Heart right ventricle (tissue), 16 donors: Measurements from ENCODE around the gene PRKCE. TPM values are rescaled to one million over a fixed set of nuclear protein-coding genes. Genes with fewer than 3 reads are reported as not detected.

ENCODE experiments used
- ATAC-seq, 8 donors: fragments of 200-7000 bp; cut with Tn5 transposase; one replicate each; pipeline ENCODE4 v1.9.1; 2020; ENCODE audit warnings: mild to moderate bottlenecking in 8 of 8, moderate library complexity in 8 of 8, moderate number of reproducible peaks in 1 of 8
- DNase-seq, 2 donors: peaks; one replicate each; pipeline ENCODE4 v3.0.0-alpha.2; 2020
- H3K27ac ChIP-seq, 10 donors: fragments of 200-600 bp; sonication (generic) in 2 of 10; one replicate each; pipeline versions ENCODE4 v1.5.0 to v1.8.0; 2020 to 2022; ENCODE audit warnings: mild to moderate bottlenecking in 3 of 10
- H3K27me3 ChIP-seq, 7 donors: fragments of 200-600 bp; one replicate each; pipeline ENCODE4 v1.8.0; 2021 to 2022; ENCODE audit warnings: mild to moderate bottlenecking in 2 of 7
- H3K36me3 ChIP-seq, 9 donors: fragments of 200-600 bp; sonication (generic) in 1 of 9; one replicate each; pipeline versions ENCODE4 v1.5.0 to v1.8.0; 2020 to 2022; ENCODE audit warnings: mild to moderate bottlenecking in 2 of 9
- H3K4me1 ChIP-seq, 9 donors: fragments of 200-600 bp; sonication (generic) in 1 of 9; one replicate each; pipeline versions ENCODE4 v1.5.0 to v1.8.0; 2020 to 2022; ENCODE audit warnings: mild to moderate bottlenecking in 4 of 9
- H3K4me3 ChIP-seq, 10 donors: fragments of 200-600 bp; sonication (generic) in 2 of 10; one replicate each; pipeline versions ENCODE4 v1.5.0 to v1.8.0; 2020 to 2022; ENCODE audit warnings: mild to moderate bottlenecking in 7 of 10, moderate library complexity in 2 of 10
- H3K9me3 ChIP-seq, 11 donors: fragments of 200-600 bp in 10 of 11; sonication (generic) in 2 of 11; one replicate each; pipeline versions ENCODE4 v1.5.0 to v1.8.0; 2013 to 2022; ENCODE audit warnings: mild to moderate bottlenecking in 2 of 11, control low read depth in 1 of 11, moderate library complexity in 1 of 11
- whole genome bisulfite sequencing, 2 donors: extraction: QIAGEN DNeasy Blood & Tissue Kit; methylation state at CpG; one replicate each; pipeline ENCODE4 v1.1.7; 2013; ENCODE audit warnings: inconsistent platforms in 1 of 2; 5-methylcytosine and 5-hydroxymethylcytosine counted together
- intact Hi-C, 10 donors: fragments of 100-400 bp; cut with DNase I; formaldehyde crosslinking; loops; one replicate each; pipeline versions ENCODE4 v1.11.1 to v1.14.2; 2022
- polyA plus RNA-seq, 2 donors: library from polyadenylated mRNA; stranded (reverse); fragments of 200-250 nt; gene quantifications; one replicate each; pipeline ENCODE4 v1.2.3, GENCODE V29; 2013
- total RNA-seq, 10 donors: library from RNA; stranded (reverse); fragmentation: NEBNext Ultra II Directional in 3 of 10; extraction: Animal tissue kit (Norgen Biotek cat#: 25700) in 3 of 10; gene quantifications; one replicate each; pipeline versions ENCODE4 v1.2.1 to v1.2.4, GENCODE V29; 2021 to 2023
- TF ChIP-seq, protein P1 (sequence below), 9 donors: fragments of 200-600 bp; sonication (generic) in 2 of 9; IDR thresholded peaks; one replicate each; pipeline versions ENCODE4 v1.5.0 to v1.8.0; 2021 to 2022; ENCODE audit warnings: antibody characterized with exemption in 9 of 9, mild to moderate bottlenecking in 5 of 9, moderate library complexity in 1 of 9
- donor health status: Arrhythmogenic right ventricular cardiomyopathy.
- donor health status: ischemic (EF 13 %, LVEDD 7.1; RV severe dilation, severe dysfunction).
- donor health status: healthy with polysubstance abuse.
- donor health status: DM: no; HTN: yes; CAD: no.
- donor health status: DM: no; HTN: no; CAD: no.
- donor health status: ischemic (EF 25% LVEDD 6.9; RV normal size, moderate dysfunction).
- donor health status: ischemic (EF 25% LVEDD 5.7; RV mildly dilated, moderate dysfunction).
- donor health status: healthy.
- donor health status: DM: yes; HTN: yes; CAD: no.
- donor health status: Ischemic cardiomyopathy.
- donor health status: ischemic (EF 35%, LVEDD 5.7; RV mildly dilated, moderate dysfunction).
- donor health status: nonischemic (EF 11% LVEDD 7.7; RV severe dilation, severe dysfunction).
- donor health status: DM: yes; HTN: yes; CAD: no.
- donor health status: PGD.
- donor health status: ischemic (EF 29% LVEDD 5.4; RV normal size, mild dysfunction).
- donor health status: nonischemic (EF 23%, LVEDD 6.1; RV moderate dilation, normal function).

PRKCE gene
- total and polyA plus RNA-seq, 12 donors = 3.7 to 22.7 (median 16.7) TPM

DNA sequence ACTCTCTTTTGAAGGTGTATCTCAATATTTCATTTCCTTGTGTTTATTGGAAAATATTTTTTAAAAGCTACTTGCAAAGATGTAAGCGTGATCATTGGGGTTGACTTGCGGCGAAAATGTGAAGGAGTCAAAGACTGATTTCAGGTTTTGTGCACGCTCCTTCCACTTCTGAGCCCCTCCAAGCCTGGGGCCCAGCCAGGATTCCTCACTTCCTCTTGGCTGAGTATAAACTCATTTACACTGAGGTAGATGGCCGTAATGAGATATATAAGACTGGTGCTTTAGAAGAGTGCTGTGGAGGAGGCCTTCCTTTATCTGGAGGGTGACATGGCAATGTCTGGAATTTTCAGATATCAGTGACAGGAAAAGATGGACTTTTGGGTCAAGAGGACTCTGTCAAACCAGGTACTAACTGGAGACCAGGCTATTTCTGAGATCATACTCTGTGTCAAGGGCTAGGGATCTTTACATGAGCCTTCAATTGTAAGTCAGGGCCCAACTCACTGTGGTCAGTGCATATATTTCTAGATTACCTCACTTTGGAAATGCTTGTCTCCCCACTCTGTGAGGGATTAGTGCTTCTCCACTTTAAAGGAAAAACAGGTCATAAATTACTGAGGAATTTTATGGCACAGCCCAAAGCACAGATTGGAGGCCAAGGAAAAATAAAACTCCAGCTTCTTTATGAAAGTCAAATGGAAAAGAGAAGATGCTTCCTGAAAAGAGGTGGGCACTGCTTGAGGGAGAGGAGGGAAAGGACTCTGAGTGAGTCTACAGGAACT lies 22.8 kb downstream of the PRKCE start:
- no peak overlapping the region for H3K4me3 ChIP-seq
- intact Hi-C loops = no loop called here
- H3K9me3 ChIP-seq = no peaks in the 10 kb centered on the region
- peak overlapping the region in 3 of 10 donors; percentile 19 to 62 (median 21) for H3K27ac ChIP-seq
- 93 to 96% methylated on average over 5 of the region's 5 CpGs for WGBS, 2 donors
- H3K27me3 ChIP-seq = no peaks in the 10 kb centered on the region
- TF ChIP-seq, protein P1, sequence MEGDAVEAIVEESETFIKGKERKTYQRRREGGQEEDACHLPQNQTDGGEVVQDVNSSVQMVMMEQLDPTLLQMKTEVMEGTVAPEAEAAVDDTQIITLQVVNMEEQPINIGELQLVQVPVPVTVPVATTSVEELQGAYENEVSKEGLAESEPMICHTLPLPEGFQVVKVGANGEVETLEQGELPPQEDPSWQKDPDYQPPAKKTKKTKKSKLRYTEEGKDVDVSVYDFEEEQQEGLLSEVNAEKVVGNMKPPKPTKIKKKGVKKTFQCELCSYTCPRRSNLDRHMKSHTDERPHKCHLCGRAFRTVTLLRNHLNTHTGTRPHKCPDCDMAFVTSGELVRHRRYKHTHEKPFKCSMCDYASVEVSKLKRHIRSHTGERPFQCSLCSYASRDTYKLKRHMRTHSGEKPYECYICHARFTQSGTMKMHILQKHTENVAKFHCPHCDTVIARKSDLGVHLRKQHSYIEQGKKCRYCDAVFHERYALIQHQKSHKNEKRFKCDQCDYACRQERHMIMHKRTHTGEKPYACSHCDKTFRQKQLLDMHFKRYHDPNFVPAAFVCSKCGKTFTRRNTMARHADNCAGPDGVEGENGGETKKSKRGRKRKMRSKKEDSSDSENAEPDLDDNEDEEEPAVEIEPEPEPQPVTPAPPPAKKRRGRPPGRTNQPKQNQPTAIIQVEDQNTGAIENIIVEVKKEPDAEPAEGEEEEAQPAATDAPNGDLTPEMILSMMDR (IDR thresholded peaks at IDR 0.05) = no peak
- ATAC-seq (no peak), DNase-seq (no peak)
- H3K36me3 ChIP-seq = no peaks in the 10 kb centered on the region
- peaks cover 6 to 50% (median 29%) of the 10 kb centered on the region in 9 donors for H3K4me1 ChIP-seq

GRCh38 chr2:45675263-45675812 lies 23.9 kb downstream of the PRKCE start:
- intact Hi-C loops = no loop called here
- DNase-seq (peak; percentile 32 to 49), ATAC-seq (peak; percentile 73 to 90 (median 82))
- 19 to 26% methylated on average over 5 of the region's 5 CpGs for WGBS, 2 donors
- no peaks in the 10 kb centered on the region for H3K36me3 ChIP-seq
- H3K4me3 ChIP-seq = no peak overlapping the region
- no peaks in the 10 kb centered on the region for H3K9me3 ChIP-seq
- peaks cover 6 to 50% (median 23%) of the 10 kb centered on the region in 9 donors for H3K4me1 ChIP-seq
- H3K27me3 ChIP-seq = no peaks in the 10 kb centered on the region
- peak overlapping the region in 7 of 10 donors; percentile 13 to 66 (median 40) for H3K27ac ChIP-seq
- TF ChIP-seq, protein P1 (IDR thresholded peaks at IDR 0.05) = no peak

- Histone ChIP-seq H3K4me1 (peaks cover 6 to 51% (median 23%) of the 10 kb centered on the region in 9 donors), H3K27ac (peak overlapping the region in 5 of 10 donors; percentile 13 to 66 (median 40)), H3K4me3 (no peak overlapping the region), H3K36me3 (no peaks in the 10 kb centered on the region), H3K9me3 (no peaks in the 10 kb centered on the region), H3K27me3 (no peaks in the 10 kb centered on the region)
- WGBS, 2 donors = 94 to 95% methylated on average over 5 of the region's 5 CpGs
- DNase-seq (no peak), ATAC-seq (peak in 1 of 8 donors; percentile 15)
- TF ChIP-seq, protein P1 (IDR thresholded peaks at IDR 0.05) = no peak
- intact Hi-C loops = no loop called here
These were observed 24.6 kb downstream of the PRKCE start for GRCh38 chr2:45676088-45676487.

DNA sequence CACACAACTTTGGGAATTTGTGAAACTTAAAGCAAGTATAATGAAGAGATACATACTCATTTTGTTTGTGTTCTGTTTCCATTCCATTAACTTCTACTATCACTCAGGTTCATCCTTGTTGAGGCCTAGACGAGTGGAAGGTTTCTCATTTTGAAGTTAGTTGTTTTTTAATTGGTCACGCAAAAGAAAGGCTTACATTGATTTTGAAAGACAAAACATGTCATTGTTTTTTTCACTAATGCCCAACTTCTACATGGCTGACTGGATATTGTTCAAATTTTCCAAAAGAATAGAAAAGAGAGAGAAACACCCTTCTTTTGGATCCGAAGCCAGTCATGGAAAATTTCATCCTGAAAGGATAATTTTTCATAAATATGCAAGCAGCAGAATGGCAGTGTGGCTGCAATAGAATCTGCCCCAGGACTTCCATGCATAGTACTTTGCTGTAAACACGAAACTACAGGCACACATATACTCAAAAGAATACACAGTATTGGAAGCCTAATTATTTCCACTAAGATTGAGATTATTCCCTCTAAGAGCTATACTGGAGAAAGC lies 27.4 kb downstream of the PRKCE start:
- Histone ChIP-seq H3K27me3 (no peaks in the 10 kb centered on the region), H3K9me3 (no peaks in the 10 kb centered on the region), H3K36me3 (no peaks in the 10 kb centered on the region), H3K4me1 (peaks cover 10 to 71% (median 37%) of the 10 kb centered on the region in 9 donors), H3K4me3 (no peak overlapping the region), H3K27ac (no peak overlapping the region)
- intact Hi-C loops = no loop called here
- TF ChIP-seq, protein P1 (IDR thresholded peaks at IDR 0.05) = no peak
- no peak for DNase-seq
- WGBS, 2 donors = 88 to 92% methylated on average over 4 of the region's 4 CpGs
- no peak for ATAC-seq
